HL-60 (cell line): ENCODE measurements around the gene KAZN.

ENCODE experiments used
- CTCF ChIP-seq: IDR thresholded peaks from one replicate; pipeline ENCODE4 v1.5.1; 2011; ENCODE audit warnings: low read length, control low read depth, inconsistent platforms; ENCODE audit not compliant: insufficient read depth
- REST ChIP-seq: IDR thresholded peaks from 2 replicates; pipeline ENCODE4 v1.6.1; 2012; ENCODE audit warnings: low read depth; ENCODE audit not compliant: insufficient replicate concordance

- TF ChIP-seq CTCF: no peak
- TF ChIP-seq REST: no peak
Measured at GRCh38 chr1:14615549-14616218, 17.2 kb downstream of the KAZN start.
